GM21367 (cell line): ENCODE measurements around the gene TRIO.
"Not testable (repeated sequence)": the region's sequence is repeated elsewhere in the genome, so short reads cannot be mapped to it uniquely, and the experiment has no call there.

Source experiments
- ATAC-seq: cut with Tn5 transposase; IDR thresholded peaks from one replicate; pipeline ENCODE4 v1.9.1; 2021; ENCODE audit not compliant: unreplicated experiment

The TRIO gene

DNA sequence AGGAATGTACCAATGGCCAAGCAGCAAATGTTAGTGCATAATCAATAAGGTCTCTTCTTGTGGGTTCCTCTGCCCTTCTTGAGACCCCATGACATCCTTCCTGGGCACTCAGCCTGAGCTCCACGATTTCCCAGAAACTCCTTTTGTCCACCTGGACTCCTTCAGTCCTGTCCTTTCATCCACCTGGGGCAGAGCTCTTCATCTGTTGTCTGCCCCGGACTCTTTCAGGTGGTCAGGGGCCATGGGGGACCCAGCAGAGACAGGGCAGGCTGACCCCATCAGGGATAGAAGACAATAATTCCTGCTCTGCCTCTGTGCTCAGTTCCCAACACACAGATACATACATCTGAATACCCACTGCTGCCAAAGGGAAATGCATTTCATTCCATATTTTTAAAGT is 379.6 kb downstream of the TRIO start:
- ATAC-seq = no peak

DNA sequence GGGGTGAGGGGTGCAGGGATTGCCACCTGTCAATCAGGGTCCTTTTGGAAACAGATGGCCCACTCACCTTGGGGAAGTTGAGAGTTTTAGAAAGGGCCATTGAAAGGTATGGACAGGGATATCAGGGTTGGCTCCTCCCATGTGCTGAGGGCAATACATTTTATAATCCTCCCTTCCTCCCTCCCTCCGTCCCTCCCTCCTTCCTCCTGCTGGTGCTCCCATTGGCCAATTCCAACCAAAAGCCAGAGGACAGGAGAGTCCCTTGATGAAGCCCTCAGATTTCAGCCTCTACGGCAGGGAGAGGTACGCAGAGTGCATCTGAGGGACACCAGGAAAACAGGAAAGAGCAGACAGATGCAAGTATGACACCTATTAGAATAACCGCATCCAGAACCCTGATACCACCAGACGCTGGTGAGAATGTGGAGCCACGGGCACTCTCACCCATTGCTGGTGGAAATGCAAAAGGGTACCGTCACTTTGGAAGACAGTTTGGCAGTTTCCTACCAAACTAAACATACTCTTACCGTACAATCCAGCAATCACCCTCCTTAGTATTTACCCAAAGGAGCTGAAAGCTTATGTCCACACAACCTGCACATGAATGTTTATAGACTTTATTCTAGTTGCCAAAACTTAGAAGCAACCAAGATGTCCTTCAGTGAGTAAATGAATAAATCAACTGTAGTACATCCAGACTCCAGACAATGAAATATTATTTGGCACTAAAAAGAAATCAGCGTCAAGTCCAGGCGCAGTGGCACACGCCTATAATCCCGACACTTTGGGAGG is 380.3 kb downstream of the TRIO start:
- no peak for ATAC-seq

DNA sequence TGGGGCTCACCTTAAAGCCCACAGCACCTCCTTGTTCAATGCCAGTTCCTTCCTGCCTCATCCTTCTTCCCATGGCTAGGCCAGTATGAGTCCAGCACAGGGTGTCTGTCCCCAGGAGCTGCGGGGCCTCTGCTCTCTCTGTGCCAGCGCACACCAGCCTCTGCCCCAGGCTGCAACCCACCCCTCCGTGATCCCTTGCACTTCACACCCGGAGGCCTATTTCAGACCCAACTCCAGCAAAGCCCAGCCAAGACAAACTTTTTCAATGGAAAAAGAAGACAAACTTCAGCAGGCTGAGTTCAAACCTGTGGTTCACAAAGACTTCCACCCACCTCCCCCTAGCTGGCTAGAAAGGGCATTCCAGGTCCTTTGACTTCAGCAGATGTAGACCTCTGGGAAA is 382.3 kb downstream of the TRIO start:
- no peak for ATAC-seq

DNA sequence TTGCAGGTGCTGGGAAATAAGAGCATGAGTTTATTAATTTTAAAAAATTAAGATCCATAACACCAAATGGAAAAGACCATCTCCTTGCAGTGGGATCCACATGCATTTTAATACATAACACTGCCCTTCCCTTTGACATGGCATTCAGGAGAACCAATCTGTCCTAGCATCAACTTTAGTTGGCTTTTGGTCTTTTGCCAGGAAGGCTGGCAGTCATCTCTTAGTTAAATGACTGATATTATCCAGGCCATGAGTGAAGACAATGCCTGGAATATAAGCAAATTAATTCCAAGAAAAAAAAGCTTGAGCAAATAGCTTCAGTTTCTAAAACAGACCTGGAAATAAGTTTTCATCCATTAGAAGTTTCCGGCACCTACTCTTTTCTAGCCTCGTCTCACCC is 383.4 kb downstream of the TRIO start:
- no peak for ATAC-seq

DNA sequence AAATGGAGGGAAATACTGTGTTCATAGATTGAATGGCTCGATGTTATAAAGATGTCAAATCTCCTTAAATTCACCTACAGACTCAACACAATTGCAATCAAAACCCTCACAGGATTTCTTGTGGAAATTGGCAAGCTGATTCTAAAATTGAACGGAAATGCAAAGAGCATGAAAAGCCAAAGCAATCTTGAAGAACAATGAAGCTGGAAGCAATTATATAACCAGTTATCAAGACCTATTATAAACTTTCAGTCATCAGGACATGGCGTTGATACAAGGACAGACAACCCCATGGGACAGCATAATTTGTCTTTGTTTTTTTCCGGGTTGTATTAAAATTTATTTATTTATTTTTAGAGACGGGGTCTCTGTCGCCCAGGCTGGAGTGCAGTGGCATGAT is 385.0 kb downstream of the TRIO start:
- ATAC-seq = no peak

DNA sequence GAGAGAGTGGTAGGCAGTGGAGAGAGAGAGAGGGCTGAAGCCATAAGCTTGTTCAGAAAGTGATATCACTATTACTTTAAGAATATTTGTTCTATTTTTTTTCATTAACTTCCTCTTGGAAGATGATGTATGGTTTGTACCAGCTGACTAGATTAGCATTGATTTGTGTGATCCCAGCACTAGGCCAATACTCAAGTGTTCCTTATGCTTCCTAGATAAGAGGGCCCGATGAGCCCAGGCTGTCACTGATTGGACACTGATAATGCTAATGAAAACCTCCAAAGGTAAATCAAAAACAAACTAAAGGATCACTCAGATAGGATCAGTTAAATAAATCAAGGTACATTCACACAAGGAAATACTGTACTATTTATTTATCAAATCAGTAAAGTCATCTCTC is 385.8 kb downstream of the TRIO start:
- no peak for ATAC-seq

DNA sequence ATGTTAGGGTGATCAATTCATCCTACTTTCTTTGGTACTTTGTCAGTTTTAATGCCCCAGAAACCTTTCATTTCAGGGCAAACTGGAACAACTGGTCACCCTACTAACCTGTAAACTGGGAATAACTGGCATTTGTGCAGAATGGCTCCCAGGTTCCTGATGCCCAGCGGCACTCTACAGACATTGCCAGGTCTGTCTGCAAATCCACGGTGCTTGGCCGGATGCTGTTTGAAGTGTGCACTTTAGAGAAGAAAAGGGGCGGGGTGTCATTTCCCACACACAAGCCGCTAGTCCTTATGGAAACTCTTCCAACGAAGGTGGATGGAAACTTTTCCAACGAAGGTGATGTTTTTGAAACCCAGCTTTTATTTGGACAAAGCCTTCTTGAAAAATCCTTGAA is 388.5 kb downstream of the TRIO start:
- ATAC-seq = no peak

DNA sequence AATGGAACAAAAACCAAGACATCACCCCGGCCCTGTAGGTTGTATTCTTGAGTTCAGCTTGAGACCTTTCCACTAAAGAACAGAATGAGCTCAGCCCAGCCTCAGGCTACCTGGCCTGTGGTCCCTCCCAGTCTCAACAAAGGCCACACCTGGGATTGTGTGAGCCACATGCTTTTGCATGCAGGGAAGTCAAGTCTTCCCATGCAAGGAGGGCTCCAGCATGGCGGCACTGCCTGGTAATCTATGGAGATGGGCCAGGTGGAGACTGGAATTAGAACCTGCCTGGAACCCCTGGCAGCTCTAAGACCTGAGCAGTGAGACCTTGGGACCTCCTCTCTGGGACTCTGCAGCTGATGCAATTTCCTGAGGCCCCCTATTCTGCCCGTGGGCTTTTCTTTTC is 389.0 kb downstream of the TRIO start:
- no peak for ATAC-seq

DNA sequence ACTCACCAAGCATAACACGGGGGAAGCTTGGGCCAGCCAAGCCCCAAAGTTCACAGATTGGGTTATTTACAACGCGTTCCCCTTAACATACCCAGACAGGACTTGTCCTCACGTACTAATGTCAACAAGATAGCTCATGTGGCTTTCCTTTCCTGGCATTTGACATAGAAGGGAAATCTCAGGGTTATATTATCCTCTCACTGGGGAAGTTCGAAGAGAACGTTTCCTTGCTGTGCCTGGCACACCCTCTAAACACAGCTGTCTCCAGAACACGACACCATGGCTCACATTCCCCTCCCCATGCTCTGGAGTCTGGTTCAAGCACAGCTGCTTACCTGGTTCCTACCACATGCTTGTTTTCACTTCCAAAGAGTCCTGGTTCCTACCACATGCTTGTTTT is 391.6 kb downstream of the TRIO start:
- ATAC-seq = no peak

DNA sequence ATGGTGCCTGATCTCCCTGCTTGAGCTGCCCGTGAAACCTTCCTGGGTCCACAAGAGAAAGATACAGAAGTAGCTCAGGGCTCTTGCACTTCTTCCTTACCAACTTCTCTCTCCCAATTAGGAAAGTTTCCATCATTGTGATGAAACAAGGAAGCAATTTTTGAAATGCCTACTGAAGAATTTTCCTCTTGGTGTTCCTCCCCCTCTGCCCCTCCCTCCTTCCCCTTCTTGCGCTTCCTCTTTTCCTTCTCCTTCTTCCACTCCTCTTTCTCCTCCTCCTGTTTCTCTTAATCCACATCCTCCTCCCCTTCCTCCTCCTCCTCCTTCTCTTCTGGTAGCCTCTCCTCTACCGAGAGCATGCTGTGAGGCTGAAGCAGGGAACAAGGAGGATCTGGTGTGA is 402.2 kb downstream of the TRIO start:
- ATAC-seq = no peak

DNA sequence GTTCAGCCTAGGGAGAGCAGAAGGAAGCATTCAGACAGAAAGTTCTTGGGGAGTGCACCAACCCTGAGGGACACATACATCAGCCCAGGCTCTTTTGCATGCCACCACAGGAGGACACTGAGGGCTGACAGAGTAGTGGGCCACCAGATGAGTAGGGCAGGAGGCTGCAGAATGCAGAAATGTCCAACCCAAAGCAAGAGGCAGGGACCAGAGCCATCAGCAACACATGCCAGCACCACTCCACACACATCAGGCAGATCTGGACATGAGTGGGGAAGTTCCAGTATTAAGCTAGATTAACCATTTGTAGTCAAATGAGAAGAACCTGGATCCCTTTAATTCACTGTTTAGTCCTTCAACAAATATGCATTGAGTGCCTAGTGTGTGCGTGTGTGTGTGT is 402.7 kb downstream of the TRIO start:
- ATAC-seq = no peak

DNA sequence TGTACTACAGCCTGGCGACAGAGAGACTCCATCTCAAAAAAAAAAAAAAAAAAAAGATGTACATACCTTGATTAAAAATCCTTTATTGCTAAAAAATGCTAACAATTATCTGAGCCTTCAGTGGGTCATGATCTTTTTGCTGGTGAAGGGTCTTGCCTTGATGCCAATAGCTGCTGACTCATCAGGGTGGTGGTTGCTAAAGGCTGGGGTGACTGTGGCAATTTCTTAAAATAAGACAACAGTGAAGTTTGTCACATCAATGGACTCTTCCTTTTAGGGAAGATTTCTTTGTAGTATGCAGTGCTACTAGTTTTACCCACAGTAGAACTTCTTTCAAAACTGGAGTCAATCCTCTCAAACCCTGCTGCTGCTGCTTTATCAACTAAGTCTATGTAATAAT is 404.5 kb downstream of the TRIO start:
- ATAC-seq = no peak

DNA sequence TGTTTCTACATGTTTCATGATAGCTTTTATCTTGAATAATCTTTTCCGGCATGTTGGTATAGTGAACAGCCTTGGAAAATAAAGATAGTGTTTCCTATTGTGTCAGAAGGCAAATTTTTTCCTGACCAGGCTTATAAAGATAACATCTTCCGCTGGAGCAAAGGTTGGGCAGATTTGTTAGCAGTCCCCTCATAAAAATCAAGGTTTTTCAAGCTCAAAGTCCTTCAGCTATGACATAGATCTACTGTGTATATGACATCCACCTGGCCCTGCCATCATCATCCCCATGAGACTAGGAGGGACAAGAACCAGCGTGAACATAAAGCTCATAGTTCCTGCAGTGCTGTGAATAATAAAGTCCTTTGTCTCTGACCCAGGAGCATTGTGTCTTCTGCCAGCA is 408.1 kb downstream of the TRIO start:
- no peak for ATAC-seq

DNA sequence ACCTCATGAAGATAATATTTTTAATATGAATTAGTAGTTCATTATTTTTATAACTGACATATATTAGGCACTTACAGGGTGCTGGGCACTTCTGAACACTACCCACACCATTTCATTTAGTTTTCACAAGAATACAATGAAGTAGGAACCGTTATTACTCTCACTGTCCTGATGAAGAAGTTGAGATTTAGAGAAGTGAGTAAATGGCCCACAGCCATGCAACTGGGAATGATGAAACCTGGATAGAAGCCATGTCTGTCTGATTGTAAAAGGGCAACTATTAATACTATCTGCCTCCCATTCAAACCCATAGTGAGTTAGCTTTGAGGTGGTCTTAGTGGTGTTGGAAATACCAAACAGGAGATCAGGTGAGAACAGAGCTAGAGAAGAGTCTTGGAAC is 408.9 kb downstream of the TRIO start:
- ATAC-seq = no peak

DNA sequence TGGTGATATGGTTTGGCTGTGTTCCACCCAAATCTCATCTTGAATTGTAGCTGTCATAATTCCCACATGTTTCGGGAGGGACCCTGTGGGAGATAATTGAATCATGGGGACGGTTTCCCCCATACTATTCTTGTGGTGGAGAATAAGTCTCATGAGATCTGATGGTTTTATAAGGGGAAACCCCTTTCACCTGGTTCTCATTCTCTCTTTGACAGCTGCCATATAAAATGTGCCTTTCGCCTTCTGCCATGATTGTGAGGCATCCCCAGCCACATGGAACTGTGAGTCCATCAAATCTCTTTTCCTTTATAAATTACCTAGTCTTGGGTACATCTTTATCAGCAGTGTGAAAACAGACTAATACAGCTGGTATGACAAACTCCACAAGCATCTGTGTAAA is 411.1 kb downstream of the TRIO start:
- not testable (repeated sequence) for ATAC-seq

DNA sequence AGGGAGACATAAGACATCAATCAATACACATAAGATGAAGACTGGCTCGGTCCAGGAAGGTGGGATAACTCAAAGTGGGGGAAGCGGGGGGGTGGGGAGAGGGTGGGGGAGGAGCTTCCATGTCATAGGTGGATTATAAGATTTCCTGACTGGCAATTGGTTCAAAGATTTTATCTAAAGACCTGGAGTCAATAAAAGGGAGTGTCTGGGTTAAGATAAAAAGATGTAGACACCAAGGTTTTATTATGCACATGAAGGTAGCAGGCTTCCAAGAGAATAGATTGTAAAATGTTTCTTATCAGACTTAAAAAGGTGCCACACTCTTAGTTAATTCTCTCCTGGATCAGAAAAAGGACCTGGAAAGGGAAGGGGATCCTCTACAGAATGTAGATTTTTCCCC is 412.9 kb downstream of the TRIO start:
- ATAC-seq = no peak

DNA sequence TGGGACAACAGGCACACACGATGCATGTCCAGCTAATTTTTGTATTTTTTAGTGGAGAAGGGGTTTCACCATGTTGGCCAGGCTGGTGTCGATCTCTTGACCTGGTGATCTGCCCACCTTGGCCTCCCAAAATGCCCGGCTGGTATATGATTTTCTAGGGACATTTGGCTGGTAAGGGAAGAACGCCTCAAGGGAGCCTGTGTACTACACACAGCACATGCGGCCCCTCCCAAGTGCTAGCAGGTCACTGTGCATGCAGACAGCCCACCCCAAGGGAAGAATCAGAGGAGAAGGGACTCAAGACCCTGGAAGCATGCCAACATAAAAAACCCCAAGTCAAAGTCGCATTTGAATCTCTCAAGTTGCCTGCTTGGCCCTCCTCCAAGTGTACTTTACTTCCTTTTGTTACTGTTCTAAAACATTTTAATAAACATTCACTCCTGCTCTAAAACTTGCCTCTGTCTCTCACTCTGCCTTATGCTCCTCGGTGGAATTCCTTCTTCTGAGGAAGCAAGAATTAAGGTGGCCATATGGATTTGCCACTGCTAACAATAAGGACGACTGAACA is 414.1 kb downstream of the TRIO start:
- no peak for ATAC-seq

DNA sequence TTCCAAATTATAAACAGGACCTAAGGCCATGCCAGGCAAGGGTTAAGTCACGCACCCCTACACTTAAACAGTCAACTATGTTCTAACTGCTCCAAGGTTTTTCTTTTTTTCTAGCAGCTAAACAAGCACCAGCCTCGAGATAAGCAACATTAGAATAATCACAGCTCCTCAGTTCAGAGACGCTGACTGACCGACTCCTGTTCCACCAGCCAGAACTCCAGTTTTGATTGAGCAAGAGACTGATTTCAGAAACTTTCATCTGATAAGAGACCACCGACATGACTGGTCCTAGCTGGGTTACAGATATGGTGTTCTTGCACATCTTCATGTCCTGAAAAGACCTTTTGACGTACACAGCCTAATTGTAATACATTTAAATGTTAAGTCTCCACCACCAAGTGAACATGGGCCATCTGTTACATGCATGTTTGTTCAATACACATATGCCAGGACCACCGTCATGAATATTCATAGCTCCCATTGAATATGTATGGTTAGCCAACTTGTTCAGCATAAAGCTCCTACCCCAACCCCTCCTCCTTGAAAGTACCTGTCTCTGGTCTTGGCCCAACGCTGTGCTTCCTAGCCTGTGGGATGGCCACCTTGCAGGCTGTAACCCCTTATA is 414.8 kb downstream of the TRIO start:
- no peak for ATAC-seq
